ENCODE results near the gene PDLIM7. TPM values are rescaled to one million over a fixed set of nuclear protein-coding genes. Genes with fewer than 3 reads are reported as not detected.
"Not testable (repeated sequence)": the region's sequence is repeated elsewhere in the genome, so short reads cannot be mapped to it uniquely, and the experiment has no call there.

PDLIM7 gene
- polyA plus RNA-seq, 1 donor from 2014 or later, result 21.0 TPM

DNA sequence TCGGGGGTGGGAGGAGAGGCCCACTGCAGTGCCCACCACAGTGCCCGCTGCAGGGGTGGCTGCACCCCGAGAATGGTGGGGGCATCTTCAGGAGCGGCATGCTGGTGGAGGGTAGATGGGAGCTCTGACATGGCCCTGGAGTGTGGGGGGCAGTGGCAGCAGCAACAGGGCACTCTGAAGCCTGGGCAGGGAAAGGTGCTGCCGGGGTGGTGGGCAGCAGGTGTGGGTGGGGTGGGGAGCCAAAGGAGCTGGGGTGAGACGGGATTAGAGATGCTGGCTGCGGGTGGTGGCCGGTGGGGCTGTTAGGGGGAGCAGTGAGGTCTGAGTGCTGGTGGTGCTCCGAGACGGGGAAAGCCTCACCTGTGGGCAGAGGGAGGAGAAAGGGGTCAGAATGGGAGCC lies 39.0 kb upstream of the PDLIM7 start:
- H4K20me1 ChIP-seq (ENCODE audit: insufficient read depth), result no peaks in the 10 kb centered on the region
- no peaks in the 10 kb centered on the region for H3K9me2 ChIP-seq (ENCODE audit: insufficient read depth, low read length)
- no peak overlapping the region for H3K27ac ChIP-seq (ENCODE audit: low read length)
- H2AFZ ChIP-seq (ENCODE audit: low read depth, low read length), result no peak overlapping the region
- no peak overlapping the region for H3K9ac ChIP-seq (ENCODE audit: low read length)
- no peaks in the 10 kb centered on the region for H3K9me3 ChIP-seq (ENCODE audit: low read length)
- no peak overlapping the region for H3K4me3 ChIP-seq (ENCODE audit: low read length)
- TF ChIP-seq EZH2 (IDR thresholded peaks at IDR 0.05; ENCODE audit: borderline replicate concordance, insufficient read depth, low read length, poor library complexity, severe bottlenecking) (no peak), MXI1 (conservative IDR thresholded peaks at IDR 0.05; ENCODE audit: poor library complexity, severe bottlenecking) (no peak), RAD21 (conservative IDR thresholded peaks at IDR 0.05) (no peak)
- H3K36me3 ChIP-seq (ENCODE audit: insufficient read depth, low read length), result no peaks in the 10 kb centered on the region
- H3F3A ChIP-seq (ENCODE audit: insufficient read depth, low read length, poor library complexity, severe bottlenecking), result no peaks in the 10 kb centered on the region
- no peaks in the 10 kb centered on the region for H3K27me3 ChIP-seq (ENCODE audit: insufficient read depth, low read depth, low read length)
- H3K4me2 ChIP-seq (ENCODE audit: low read length), result no peak overlapping the region
- H3K79me2 ChIP-seq (replicated peaks; ENCODE audit: insufficient read depth, low read length), result peaks cover 4% of the 10 kb centered on the region

DNA sequence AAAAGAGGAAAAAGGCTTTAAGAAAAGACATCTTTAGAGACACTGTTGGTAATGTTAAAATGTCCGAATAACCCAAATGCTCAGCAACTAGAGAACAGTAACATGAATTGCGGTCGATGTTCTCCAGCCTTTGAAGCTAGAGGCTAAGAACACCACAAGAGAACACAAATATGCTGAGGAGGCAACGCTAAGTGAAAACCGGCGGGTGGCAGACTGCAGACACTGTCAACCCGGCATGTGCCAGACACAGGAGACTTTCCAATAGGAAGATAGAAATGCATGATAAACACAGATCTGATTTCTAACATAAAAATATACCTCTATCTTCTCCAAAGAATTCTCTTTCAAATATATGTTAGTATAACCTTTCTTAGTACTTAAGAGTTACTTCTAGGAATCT lies 37.7 kb upstream of the PDLIM7 start:
- H3K36me3 ChIP-seq (ENCODE audit: insufficient read depth, low read length), result no peaks in the 10 kb centered on the region
- H3K9me2 ChIP-seq (ENCODE audit: insufficient read depth, low read length), result no peaks in the 10 kb centered on the region
- peaks cover 4% of the 10 kb centered on the region for H3K79me2 ChIP-seq (replicated peaks; ENCODE audit: insufficient read depth, low read length)
- H2AFZ ChIP-seq (ENCODE audit: low read depth, low read length), result no peak overlapping the region
- TF ChIP-seq, protein P1, sequence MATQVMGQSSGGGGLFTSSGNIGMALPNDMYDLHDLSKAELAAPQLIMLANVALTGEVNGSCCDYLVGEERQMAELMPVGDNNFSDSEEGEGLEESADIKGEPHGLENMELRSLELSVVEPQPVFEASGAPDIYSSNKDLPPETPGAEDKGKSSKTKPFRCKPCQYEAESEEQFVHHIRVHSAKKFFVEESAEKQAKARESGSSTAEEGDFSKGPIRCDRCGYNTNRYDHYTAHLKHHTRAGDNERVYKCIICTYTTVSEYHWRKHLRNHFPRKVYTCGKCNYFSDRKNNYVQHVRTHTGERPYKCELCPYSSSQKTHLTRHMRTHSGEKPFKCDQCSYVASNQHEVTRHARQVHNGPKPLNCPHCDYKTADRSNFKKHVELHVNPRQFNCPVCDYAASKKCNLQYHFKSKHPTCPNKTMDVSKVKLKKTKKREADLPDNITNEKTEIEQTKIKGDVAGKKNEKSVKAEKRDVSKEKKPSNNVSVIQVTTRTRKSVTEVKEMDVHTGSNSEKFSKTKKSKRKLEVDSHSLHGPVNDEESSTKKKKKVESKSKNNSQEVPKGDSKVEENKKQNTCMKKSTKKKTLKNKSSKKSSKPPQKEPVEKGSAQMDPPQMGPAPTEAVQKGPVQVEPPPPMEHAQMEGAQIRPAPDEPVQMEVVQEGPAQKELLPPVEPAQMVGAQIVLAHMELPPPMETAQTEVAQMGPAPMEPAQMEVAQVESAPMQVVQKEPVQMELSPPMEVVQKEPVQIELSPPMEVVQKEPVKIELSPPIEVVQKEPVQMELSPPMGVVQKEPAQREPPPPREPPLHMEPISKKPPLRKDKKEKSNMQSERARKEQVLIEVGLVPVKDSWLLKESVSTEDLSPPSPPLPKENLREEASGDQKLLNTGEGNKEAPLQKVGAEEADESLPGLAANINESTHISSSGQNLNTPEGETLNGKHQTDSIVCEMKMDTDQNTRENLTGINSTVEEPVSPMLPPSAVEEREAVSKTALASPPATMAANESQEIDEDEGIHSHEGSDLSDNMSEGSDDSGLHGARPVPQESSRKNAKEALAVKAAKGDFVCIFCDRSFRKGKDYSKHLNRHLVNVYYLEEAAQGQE (IDR thresholded peaks at IDR 0.05; ENCODE audit: borderline replicate concordance), result no peak
- TF ChIP-seq EP300 (conservative IDR thresholded peaks at IDR 0.05; ENCODE audit: poor library complexity, severe bottlenecking) (no peak), TAF1 (IDR thresholded peaks at IDR 0.05; ENCODE audit: low read depth) (no peak), RAD21 (conservative IDR thresholded peaks at IDR 0.05) (no peak), SMC3 (conservative IDR thresholded peaks at IDR 0.05; ENCODE audit: poor library complexity) (no peak), EZH2 (IDR thresholded peaks at IDR 0.05; ENCODE audit: borderline replicate concordance, insufficient read depth, low read length, poor library complexity, severe bottlenecking) (no peak), MXI1 (conservative IDR thresholded peaks at IDR 0.05; ENCODE audit: poor library complexity, severe bottlenecking) (no peak), POLR2AphosphoS5 (IDR thresholded peaks at IDR 0.05) (no peak), CTCF (IDR thresholded peaks at IDR 0.05; ENCODE audit: poor library complexity, severe bottlenecking) (no peak)
- H3K9me3 ChIP-seq (ENCODE audit: low read length), result no peaks in the 10 kb centered on the region
- H3K4me3 ChIP-seq (ENCODE audit: low read length), result no peak overlapping the region
- H3K4me2 ChIP-seq (ENCODE audit: low read length), result no peak overlapping the region
- H3F3A ChIP-seq (ENCODE audit: insufficient read depth, low read length, poor library complexity, severe bottlenecking), result no peaks in the 10 kb centered on the region
- no peak overlapping the region for H3K9ac ChIP-seq (ENCODE audit: low read length)
- H3K27me3 ChIP-seq (ENCODE audit: insufficient read depth, low read depth, low read length), result no peaks in the 10 kb centered on the region
- H3K27ac ChIP-seq (ENCODE audit: low read length), result no peak overlapping the region
- H4K20me1 ChIP-seq (ENCODE audit: insufficient read depth), result no peaks in the 10 kb centered on the region

DNA sequence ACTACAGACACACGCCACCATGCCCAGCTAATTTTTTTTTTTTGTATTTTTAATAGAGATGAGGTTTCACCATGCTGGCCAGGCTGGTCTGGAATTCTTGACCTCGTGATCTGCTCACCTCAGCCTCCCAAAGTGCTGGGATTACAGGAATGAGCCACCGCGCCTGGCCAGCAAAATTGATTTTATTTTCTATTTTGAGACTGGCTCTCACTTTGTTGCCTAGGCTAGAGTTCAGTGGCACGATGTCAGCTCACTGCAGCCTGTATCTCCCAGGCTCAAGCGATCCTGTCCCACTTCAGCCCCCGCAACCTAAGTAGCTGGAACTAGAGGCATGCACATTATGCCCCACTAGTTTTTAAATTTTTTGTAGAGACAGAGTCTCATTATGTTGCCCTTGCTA lies 37.0 kb upstream of the PDLIM7 start:
- H2AFZ ChIP-seq (ENCODE audit: low read depth, low read length); H3K27ac ChIP-seq (ENCODE audit: low read length); H3K9ac ChIP-seq (ENCODE audit: low read length); H3K36me3 ChIP-seq (ENCODE audit: insufficient read depth, low read length); H3K9me3 ChIP-seq (ENCODE audit: low read length); H3K79me2 ChIP-seq (replicated peaks; ENCODE audit: insufficient read depth, low read length); H3K27me3 ChIP-seq (ENCODE audit: insufficient read depth, low read depth, low read length); H3K4me2 ChIP-seq (ENCODE audit: low read length); H3K9me2 ChIP-seq (ENCODE audit: insufficient read depth, low read length); H4K20me1 ChIP-seq (ENCODE audit: insufficient read depth); H3K4me3 ChIP-seq (ENCODE audit: low read length); H3F3A ChIP-seq (ENCODE audit: insufficient read depth, low read length, poor library complexity, severe bottlenecking): not testable (repeated sequence)

Data from neural cell (in vitro differentiated cells).